Activated T-helper 2 cell treated with anti-CD3 and anti-CD28 coated beads, Interferon-gamma antibody, Interleukin-2, Interleukin-4, amounts not matched to agents 10 μg/mL and 5 μg/mL and 100 μg/mL, durations not matched to agents 14 hours and 24 hours and 36 hours (primary cell): Measurements from ENCODE around the gene RPL3. TPM values are rescaled to one million over a fixed set of nuclear protein-coding genes. Genes with fewer than 3 reads are reported as not detected.

ENCODE experiments used
- DNase-seq: peaks from one replicate; pipeline ENCODE4 v3.0.0; 2021; ENCODE audit warnings: low spot score
- H3K27ac Mint-ChIP-seq: one replicate; pipeline ENCODE4 v1.8.0; 2021; ENCODE audit warnings: mixed read lengths
- H3K27me3 Mint-ChIP-seq: one replicate; pipeline ENCODE4 v1.8.0; 2021; ENCODE audit warnings: low read depth, mixed read lengths
- H3K36me3 Mint-ChIP-seq: one replicate; pipeline ENCODE4 v1.8.0; 2021; ENCODE audit warnings: low read depth, mixed read lengths
- H3K4me1 Mint-ChIP-seq: one replicate; pipeline ENCODE4 v1.8.0; 2021; ENCODE audit warnings: low read depth, mixed read lengths
- H3K4me3 Mint-ChIP-seq: one replicate; pipeline ENCODE4 v1.8.0; 2021; ENCODE audit warnings: low read depth, mild to moderate bottlenecking, moderate library complexity, mixed read lengths
- H3K9me3 Mint-ChIP-seq: one replicate; pipeline ENCODE4 v1.8.0; 2021; ENCODE audit warnings: mixed read lengths
- intact Hi-C: fragments of 100-400 bp; cut with micrococcal nuclease; formaldehyde crosslinking; loops from one replicate; pipeline ENCODE4 v1.15.1; 2023
- total RNA-seq: library from RNA; stranded (reverse); gene quantifications from 2 replicates; pipeline ENCODE4 v1.2.3, GENCODE V29; 2022

The RPL3 gene
- total RNA-seq, 1 donor from 2014 or later = 2,255 TPM

DNA sequence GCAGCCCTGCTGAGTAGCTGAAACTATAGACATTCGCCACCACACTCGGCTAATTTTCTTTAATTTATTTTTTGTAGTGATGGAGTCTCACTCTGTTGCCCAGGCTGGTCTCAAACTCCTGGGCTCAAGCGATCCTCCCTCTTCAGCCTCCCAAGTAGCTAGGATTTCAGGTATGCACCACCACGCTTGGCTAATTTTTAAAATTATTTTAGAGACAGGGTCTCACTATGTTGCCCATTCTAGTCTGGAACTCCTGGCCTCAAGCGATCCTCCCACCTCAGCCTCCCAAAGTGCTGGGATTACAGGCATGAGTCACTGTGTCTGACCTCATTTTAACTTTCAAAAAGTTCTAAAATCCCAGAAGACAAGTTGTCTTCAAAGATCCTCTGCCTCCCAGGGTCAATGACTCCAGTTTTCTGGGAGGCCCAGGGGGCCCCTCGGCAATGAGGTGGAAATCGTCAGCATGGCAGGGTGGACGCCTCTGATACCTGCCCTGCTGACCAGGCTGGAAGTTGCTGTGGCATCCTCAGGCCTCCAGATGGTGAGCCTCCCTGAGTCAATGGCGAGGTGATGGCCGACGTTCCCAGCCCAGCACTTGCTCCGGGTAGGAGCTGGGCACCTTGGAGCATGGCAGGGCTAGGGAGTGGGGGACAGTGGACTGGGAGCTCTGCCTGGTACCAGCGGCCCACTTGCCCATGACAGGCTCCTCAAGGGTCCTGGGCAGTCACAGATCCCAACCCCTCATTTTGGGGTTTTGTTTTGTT lies 31.1 kb downstream of the RPL3 start:
- no peaks in the 10 kb centered on the region for H3K36me3 Mint-ChIP-seq
- intact Hi-C loops = no loop called here
- no peaks in the 10 kb centered on the region for H3K4me1 Mint-ChIP-seq
- H3K9me3 Mint-ChIP-seq = no peaks in the 10 kb centered on the region
- H3K27ac Mint-ChIP-seq = no peak overlapping the region
- no peak overlapping the region for H3K4me3 Mint-ChIP-seq
- peaks cover 3% of the 10 kb centered on the region for H3K27me3 Mint-ChIP-seq
- DNase-seq = no peak

DNA sequence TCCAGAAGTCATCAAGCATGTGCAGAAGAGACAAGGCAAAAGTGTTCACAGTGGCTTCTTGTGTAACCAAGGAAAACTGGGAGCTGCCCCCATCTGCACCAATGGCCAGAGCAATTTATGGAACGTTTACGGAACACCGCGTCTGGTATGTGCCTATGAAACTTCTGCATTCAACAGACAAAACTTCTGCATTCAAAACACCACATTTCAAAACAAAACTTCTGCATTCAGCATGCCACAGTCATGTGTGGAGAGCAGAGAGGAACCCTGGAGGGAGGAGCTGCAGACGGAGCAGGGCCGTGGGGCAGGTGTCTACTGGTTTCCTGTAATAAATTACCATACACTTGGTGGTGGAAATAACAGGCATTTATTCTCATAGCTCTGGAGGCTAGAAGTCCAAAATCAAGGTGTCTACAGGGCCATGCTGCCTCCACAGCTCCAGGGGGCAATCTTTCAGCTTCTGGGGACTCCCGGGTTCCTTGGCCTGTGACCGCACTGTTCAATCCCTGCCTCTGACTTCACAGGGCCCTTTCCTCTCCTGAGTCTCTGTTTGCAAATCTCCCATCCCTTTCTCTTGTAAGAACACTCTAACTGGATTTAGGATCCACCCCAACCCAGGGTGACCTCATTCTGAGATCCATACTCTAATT lies 32.2 kb downstream of the RPL3 start:
- intact Hi-C loops = no loop called here
- no peak overlapping the region for H3K4me3 Mint-ChIP-seq
- H3K27me3 Mint-ChIP-seq = peaks cover 3% of the 10 kb centered on the region
- no peaks in the 10 kb centered on the region for H3K36me3 Mint-ChIP-seq
- no peak for DNase-seq
- H3K27ac Mint-ChIP-seq = no peak overlapping the region
- H3K9me3 Mint-ChIP-seq = no peaks in the 10 kb centered on the region
- no peaks in the 10 kb centered on the region for H3K4me1 Mint-ChIP-seq

DNA sequence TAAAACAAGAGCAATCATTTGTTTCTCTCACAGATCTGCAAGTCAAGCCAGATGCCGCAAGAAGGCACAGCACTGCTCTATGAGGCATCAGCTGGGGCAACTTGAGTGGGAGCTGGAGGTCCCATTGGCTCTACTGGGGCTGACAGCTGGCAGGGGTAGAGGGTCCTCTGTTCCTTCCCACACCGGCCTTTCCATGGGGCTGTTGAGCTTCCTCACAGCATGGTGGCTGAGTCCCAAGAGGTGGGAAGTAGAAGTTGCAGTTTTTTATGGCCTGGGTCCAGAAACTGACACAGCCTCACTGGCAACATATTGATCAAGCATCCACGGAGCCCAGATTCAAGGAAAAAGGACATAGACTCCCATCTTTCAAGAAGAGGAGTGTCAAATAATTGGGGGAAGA lies 34.4 kb downstream of the RPL3 start:
- Mint-ChIP-seq H3K4me1 (no peaks in the 10 kb centered on the region), H3K9me3 (no peaks in the 10 kb centered on the region), H3K4me3 (no peak overlapping the region), H3K27ac (no peak overlapping the region), H3K36me3 (no peaks in the 10 kb centered on the region), H3K27me3 (peaks cover 3% of the 10 kb centered on the region)
- intact Hi-C loops = no loop called here
- no peak for DNase-seq

- Mint-ChIP-seq H3K36me3 (no peaks in the 10 kb centered on the region), H3K27ac (no peak overlapping the region), H3K4me3 (no peak overlapping the region), H3K27me3 (peaks cover 3% of the 10 kb centered on the region), H3K4me1 (no peaks in the 10 kb centered on the region), H3K9me3 (no peaks in the 10 kb centered on the region)
- intact Hi-C loops = no loop called here
- no peak for DNase-seq
These were observed 35.1 kb downstream of the RPL3 start for GRCh38 chr22:39284142-39284980.

DNA sequence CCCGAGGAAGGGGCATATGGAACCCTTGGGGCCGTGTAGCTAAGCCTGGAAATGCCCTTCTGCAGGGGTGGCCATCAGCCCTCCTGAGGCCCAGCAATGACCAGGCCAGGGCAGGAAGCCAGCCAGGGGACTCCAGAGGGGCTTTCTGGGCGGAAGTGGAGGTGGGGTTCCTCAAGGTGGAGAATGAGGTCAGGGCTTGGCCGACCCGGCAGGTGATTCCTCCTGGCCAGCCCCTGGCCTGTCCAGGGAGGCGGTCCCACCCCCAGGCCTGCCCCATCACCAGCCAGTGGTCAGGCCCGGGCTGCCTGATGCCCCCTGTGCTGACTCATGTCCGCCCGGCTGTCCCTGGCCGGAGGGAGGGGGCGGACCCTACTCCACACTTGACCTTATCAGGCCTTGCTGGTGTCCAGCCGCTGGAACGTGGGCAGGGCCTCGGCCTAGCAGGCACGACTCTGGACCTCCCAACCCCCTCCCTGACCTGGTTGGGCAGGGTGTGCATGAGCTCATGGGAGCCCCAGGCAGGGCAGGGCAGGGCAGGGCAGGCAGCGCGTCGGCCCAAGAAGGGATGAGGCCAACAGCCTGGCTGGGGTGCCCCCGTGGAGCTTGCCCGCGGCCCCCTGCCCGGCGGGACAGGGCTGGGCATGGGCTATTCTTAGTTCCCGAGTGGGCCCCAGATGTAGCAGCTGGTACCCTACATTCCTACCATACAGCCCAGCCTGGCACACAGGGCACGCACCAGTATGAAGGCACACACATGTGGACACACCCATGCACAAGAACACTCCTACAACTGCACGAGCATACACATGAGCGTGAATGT lies 35.9 kb downstream of the RPL3 start:
- no peak overlapping the region for H3K27ac Mint-ChIP-seq
- peaks cover 3% of the 10 kb centered on the region for H3K27me3 Mint-ChIP-seq
- H3K9me3 Mint-ChIP-seq = no peaks in the 10 kb centered on the region
- no peak overlapping the region for H3K4me3 Mint-ChIP-seq
- no peaks in the 10 kb centered on the region for H3K4me1 Mint-ChIP-seq
- intact Hi-C loops = no loop called here
- no peaks in the 10 kb centered on the region for H3K36me3 Mint-ChIP-seq
- DNase-seq = no peak

DNA sequence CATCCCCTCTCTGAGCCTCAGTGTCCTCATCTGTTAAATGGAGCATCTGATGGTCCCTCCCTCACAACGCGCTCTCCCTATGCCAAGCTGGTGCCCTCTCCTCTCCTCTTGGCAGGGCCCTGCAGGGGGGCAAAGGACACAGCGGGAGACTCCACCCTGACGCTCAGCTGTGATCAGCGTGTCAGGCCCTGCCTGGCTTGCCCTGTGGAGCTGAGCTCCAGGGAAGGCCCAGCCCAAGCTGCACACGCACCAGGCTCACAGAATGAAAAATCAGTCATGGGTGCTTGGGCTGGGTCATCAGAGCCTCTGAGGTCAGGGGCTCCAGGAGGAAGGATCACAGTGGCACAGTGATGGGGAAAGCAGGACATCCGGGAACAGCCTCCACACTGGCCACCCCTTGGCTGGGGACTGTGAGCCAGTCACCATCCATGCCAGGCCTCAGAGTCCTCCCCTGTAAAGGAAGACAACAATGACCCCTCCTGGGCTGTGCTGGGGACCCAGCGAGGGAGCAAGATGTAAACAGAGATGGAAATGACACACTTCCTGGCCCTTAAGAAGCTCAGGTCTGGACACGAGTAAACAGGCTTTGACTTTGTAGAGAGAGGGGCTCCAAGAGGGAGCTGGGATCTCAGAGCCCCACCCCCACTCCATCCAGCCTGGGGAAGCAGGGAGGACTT lies 36.6 kb downstream of the RPL3 start:
- Mint-ChIP-seq H3K4me3 (no peak overlapping the region), H3K36me3 (no peaks in the 10 kb centered on the region), H3K4me1 (no peaks in the 10 kb centered on the region), H3K9me3 (no peaks in the 10 kb centered on the region), H3K27me3 (peaks cover 3% of the 10 kb centered on the region), H3K27ac (no peak overlapping the region)
- no peak for DNase-seq
- intact Hi-C loops = no loop called here

DNA sequence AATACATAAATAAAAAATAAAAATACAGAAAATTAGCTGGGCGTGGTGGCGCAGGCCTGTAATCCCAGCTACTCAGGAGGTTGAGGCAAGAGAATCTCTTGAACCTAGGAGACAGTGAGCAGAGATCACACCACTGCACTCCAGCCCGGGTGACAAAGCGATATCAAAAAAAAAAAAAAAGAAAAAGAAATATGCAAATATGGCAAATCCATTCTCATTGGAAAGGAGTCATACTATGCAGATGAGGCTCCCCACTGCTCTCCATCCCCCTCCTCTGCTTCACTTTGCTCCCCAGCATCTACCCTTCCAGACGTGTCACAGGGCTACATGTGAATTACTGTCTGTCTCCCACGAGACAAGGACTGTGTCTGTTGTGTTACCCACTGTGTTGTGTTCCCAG lies 38.3 kb downstream of the RPL3 start:
- Mint-ChIP-seq H3K27ac (no peak overlapping the region), H3K4me3 (no peak overlapping the region), H3K27me3 (peaks cover 5% of the 10 kb centered on the region), H3K4me1 (no peaks in the 10 kb centered on the region), H3K9me3 (peaks cover 7% of the 10 kb centered on the region), H3K36me3 (no peaks in the 10 kb centered on the region)
- DNase-seq = no peak
- intact Hi-C loops = no loop called here

DNA sequence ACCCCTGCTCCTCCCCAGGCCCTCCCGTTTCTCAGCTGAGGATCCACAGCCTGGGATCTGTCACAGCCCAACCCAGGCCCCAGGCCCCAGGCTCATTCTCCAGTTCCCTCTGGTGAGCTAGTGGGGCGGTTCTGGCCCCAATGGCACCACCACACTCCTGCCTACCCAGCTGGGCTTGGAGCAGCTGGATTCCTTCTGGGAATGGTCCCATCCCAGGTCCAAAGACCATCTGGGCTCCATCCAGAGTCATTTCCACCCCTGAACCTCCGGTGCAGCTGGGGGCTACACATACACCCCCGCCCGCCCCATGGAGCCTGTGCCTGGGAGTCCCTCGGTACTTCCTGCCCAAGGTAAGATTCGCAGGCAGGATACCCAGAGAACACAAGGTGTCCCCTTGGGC lies 39.2 kb downstream of the RPL3 start:
- H3K9me3 Mint-ChIP-seq = peaks cover 7% of the 10 kb centered on the region
- no peak overlapping the region for H3K27ac Mint-ChIP-seq
- H3K4me1 Mint-ChIP-seq = no peaks in the 10 kb centered on the region
- intact Hi-C loops = no loop called here
- peaks cover 2% of the 10 kb centered on the region for H3K27me3 Mint-ChIP-seq
- DNase-seq = no peak
- no peaks in the 10 kb centered on the region for H3K36me3 Mint-ChIP-seq
- H3K4me3 Mint-ChIP-seq = no peak overlapping the region

GRCh38 chr22:39279170-39279850 lies 40.1 kb downstream of the RPL3 start:
- Mint-ChIP-seq H3K27me3 (peaks cover 2% of the 10 kb centered on the region), H3K27ac (no peak overlapping the region), H3K9me3 (peaks cover 7% of the 10 kb centered on the region), H3K36me3 (no peaks in the 10 kb centered on the region), H3K4me3 (no peak overlapping the region), H3K4me1 (no peaks in the 10 kb centered on the region)
- intact Hi-C loops = no loop called here
- DNase-seq = no peak

- DNase-seq = no peak
- Mint-ChIP-seq H3K9me3 (peaks cover 7% of the 10 kb centered on the region), H3K4me3 (no peak overlapping the region)
These were observed 41.4 kb downstream of the RPL3 start for GRCh38 chr22:39278040-39278439.

GRCh38 chr22:39277142-39277607 lies 42.2 kb downstream of the RPL3 start:
- intact Hi-C loops = no loop called here
- Mint-ChIP-seq H3K4me3 (no peak overlapping the region), H3K4me1 (no peaks in the 10 kb centered on the region), H3K27me3 (peaks cover 2% of the 10 kb centered on the region), H3K27ac (no peak overlapping the region), H3K36me3 (no peaks in the 10 kb centered on the region), H3K9me3 (peaks cover 7% of the 10 kb centered on the region)
- DNase-seq = no peak

More at GRCh38 chr22:39278040-39278439, 41.4 kb downstream of the RPL3 start:
- Mint-ChIP-seq H3K4me1 (no peaks in the 10 kb centered on the region), H3K36me3 (no peaks in the 10 kb centered on the region), H3K27me3 (peaks cover 2% of the 10 kb centered on the region), H3K27ac (no peak overlapping the region)
- intact Hi-C loops = no loop called here
